Osteocyte (in vitro differentiated cells): ENCODE data around the gene CCBE1. TPM values are rescaled to one million over a fixed set of nuclear protein-coding genes. Genes with fewer than 3 reads are reported as not detected.

ENCODE experiments used
- DNase-seq: peaks from one replicate; pipeline ENCODE4 v3.0.0; 2021; ENCODE audit warnings: mixed read lengths; ENCODE audit not compliant: unreplicated experiment; ENCODE audit errors: extremely low spot score
- H3K27ac Mint-ChIP-seq: one replicate; pipeline ENCODE4 v1.8.0; 2021; ENCODE audit warnings: mild to moderate bottlenecking, mixed read lengths; ENCODE audit not compliant: unreplicated experiment
- H3K27me3 Mint-ChIP-seq: one replicate; pipeline ENCODE4 v1.8.0; 2021; ENCODE audit warnings: mixed read lengths; ENCODE audit not compliant: unreplicated experiment
- H3K36me3 Mint-ChIP-seq: one replicate; pipeline ENCODE4 v1.8.0; 2021; ENCODE audit warnings: mixed read lengths; ENCODE audit not compliant: unreplicated experiment
- H3K4me1 Mint-ChIP-seq: one replicate; pipeline ENCODE4 v1.8.0; 2021; ENCODE audit warnings: mixed read lengths; ENCODE audit not compliant: unreplicated experiment
- H3K4me3 Mint-ChIP-seq: one replicate; pipeline ENCODE4 v1.8.0; 2021; ENCODE audit warnings: mild to moderate bottlenecking, moderate library complexity, mixed read lengths; ENCODE audit not compliant: unreplicated experiment
- H3K9me3 Mint-ChIP-seq: one replicate; pipeline ENCODE4 v1.8.0; 2021; ENCODE audit warnings: mixed read lengths; ENCODE audit not compliant: unreplicated experiment
- CTCF ChIP-seq: fragments of 200-600 bp; sonication (generic); IDR thresholded peaks from 2 replicates; pipeline ENCODE4 v1.5.0; 2021; ENCODE audit warnings: antibody characterized with exemption, mild to moderate bottlenecking, moderate library complexity
- total RNA-seq: library from RNA; stranded (reverse); gene quantifications from 2 replicates; pipeline ENCODE4 v1.2.1, GENCODE V29; 2021

Gene CCBE1
- total RNA-seq, 1 donor from 2014 or later = 22.8 TPM

- no peak for TF ChIP-seq CTCF
- DNase-seq = no peak
- no peak overlapping the region for H3K4me3 Mint-ChIP-seq
- H3K36me3 Mint-ChIP-seq = peaks cover 4% of the 10 kb centered on the region
- peaks cover 42% of the 10 kb centered on the region for H3K4me1 Mint-ChIP-seq
- no peak overlapping the region for H3K27ac Mint-ChIP-seq
- no peaks in the 10 kb centered on the region for H3K27me3 Mint-ChIP-seq
- no peaks in the 10 kb centered on the region for H3K9me3 Mint-ChIP-seq
These were observed 11.0 kb downstream of the CCBE1 start for GRCh38 chr18:59686260-59686659.

- TF ChIP-seq CTCF = no peak
- no peaks in the 10 kb centered on the region for H3K9me3 Mint-ChIP-seq
- peaks cover 4% of the 10 kb centered on the region for H3K36me3 Mint-ChIP-seq
- H3K4me1 Mint-ChIP-seq = peaks cover 39% of the 10 kb centered on the region
- no peak overlapping the region for H3K27ac Mint-ChIP-seq
- no peak for DNase-seq
- H3K27me3 Mint-ChIP-seq = no peaks in the 10 kb centered on the region
- no peak overlapping the region for H3K4me3 Mint-ChIP-seq
These were observed 11.7 kb downstream of the CCBE1 start for GRCh38 chr18:59685501-59685900.

GRCh38 chr18:59684777-59685176 is 12.4 kb downstream of the CCBE1 start:
- Mint-ChIP-seq H3K36me3 (peaks cover 4% of the 10 kb centered on the region), H3K9me3 (no peaks in the 10 kb centered on the region), H3K27ac (peak overlapping the region; percentile 40), H3K4me1 (peaks cover 32% of the 10 kb centered on the region), H3K27me3 (no peaks in the 10 kb centered on the region), H3K4me3 (no peak overlapping the region)
- no peak for DNase-seq
- TF ChIP-seq CTCF = no peak

DNA sequence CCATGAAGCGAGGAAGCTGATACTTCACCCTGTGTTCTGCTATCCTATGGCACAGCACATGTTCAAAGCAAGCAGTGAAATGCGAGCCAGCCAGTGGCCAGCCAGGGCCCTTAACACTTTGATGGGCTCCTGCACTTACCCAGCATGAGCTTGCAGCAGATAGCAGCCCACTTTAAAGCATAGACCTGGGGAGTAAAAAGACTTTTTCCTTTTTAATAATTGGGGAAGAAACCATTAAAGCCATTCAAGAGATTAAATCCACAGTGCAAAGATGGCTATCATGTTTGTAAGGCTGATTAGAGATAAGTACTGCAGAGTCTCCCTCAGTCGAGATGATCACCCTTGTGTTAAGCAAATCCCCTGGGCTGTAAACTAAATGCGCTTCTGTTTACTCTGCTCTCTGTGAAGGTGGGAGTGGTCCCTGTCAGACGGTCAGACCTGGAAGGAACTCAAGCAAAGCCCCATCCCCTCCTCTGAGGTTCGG is 15.7 kb downstream of the CCBE1 start:
- no peak for TF ChIP-seq CTCF
- Mint-ChIP-seq H3K36me3 (no peaks in the 10 kb centered on the region), H3K9me3 (no peaks in the 10 kb centered on the region), H3K4me3 (no peak overlapping the region), H3K4me1 (peaks cover 24% of the 10 kb centered on the region), H3K27me3 (no peaks in the 10 kb centered on the region), H3K27ac (no peak overlapping the region)
- no peak for DNase-seq

- H3K27ac Mint-ChIP-seq = peak overlapping the region; percentile 59
- no peaks in the 10 kb centered on the region for H3K9me3 Mint-ChIP-seq
- no peak for DNase-seq
- H3K36me3 Mint-ChIP-seq = no peaks in the 10 kb centered on the region
- TF ChIP-seq CTCF = no peak
- no peak overlapping the region for H3K4me3 Mint-ChIP-seq
- H3K27me3 Mint-ChIP-seq = no peaks in the 10 kb centered on the region
- peaks cover 24% of the 10 kb centered on the region for H3K4me1 Mint-ChIP-seq
These were observed 16.2 kb downstream of the CCBE1 start for GRCh38 chr18:59681051-59681450.
